Kidney capillary endothelial cell (primary cell): ENCODE data around the gene MLST8.
"Not testable (repeated sequence)": the region's sequence is repeated elsewhere in the genome, so short reads cannot be mapped to it uniquely, and the experiment has no call there.

Source experiments
- DNase-seq: peaks from one replicate; pipeline ENCODE4 v3.0.0-alpha.2; 2018; ENCODE audit warnings: low spot score

MLST8 gene

DNA sequence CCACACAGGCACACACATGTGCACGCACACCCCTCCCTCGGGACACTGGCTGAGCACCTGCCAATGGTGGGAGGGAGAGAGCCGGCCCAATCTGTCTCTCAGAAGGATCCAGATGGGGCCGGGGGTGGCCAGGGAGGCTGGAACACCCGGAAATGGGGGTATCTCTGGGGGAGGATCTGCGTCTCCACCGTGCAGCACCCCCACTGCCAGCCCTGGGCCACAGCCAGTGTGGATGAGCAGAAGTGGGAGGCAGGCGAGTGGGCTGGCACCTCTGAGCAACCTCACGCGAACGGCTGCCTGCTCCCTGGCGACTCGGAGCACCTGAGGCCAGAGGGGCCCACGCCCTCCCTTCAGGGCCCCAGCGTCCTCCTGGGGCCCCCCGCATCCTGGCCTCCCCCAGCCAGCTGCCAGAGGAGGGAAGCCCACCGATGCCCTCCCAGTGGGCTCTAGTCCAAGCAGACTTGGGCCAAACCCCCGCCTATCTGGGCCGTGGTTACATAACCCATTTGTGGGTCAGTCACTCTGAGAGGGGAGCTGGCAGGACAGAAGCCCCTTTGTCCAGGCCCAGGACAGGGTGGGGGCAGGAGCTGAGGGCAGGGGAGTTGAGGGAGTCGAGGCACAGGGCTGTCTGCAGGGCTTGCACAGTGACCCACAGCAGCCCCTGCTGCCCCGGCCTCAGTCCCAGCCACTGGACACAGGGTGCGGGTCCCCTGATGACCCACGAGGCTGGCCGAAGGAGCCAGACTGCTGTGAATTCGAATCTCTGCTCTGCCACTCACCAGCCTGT lies 14.4 kb upstream of the MLST8 start:
- no peak for DNase-seq

DNA sequence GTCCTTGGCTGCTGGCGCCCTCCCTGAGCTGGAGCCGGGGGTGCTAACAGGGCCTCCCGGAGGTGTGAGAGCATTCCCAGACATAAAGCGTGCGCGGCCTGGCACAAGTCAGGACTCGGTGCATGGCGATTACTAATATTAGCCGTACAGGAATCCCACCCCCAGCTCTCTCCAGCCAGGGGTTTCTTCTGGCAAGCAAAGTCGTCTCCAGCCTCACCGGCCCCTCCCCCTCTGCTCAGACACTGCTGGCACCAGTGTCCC lies 13.9 kb upstream of the MLST8 start:
- no peak for DNase-seq

- DNase-seq = no peak
Measured at GRCh38 chr16:2194166-2194834, 11.0 kb upstream of the MLST8 start.

GRCh38 chr16:2194852-2195321 lies 10.4 kb upstream of the MLST8 start:
- DNase-seq = peak; percentile 27

- no peak for DNase-seq
Measured at GRCh38 chr16:2195322-2196161, 9.7 kb upstream of the MLST8 start.

GRCh38 chr16:2196162-2196980 lies 8.9 kb upstream of the MLST8 start, which contains the start of gene CASKIN1:
CASKIN1 (minus strand) TSS chr16:2196605; CDS start chr16:2196432, 173 bp downstream.
- no peak for DNase-seq

DNA sequence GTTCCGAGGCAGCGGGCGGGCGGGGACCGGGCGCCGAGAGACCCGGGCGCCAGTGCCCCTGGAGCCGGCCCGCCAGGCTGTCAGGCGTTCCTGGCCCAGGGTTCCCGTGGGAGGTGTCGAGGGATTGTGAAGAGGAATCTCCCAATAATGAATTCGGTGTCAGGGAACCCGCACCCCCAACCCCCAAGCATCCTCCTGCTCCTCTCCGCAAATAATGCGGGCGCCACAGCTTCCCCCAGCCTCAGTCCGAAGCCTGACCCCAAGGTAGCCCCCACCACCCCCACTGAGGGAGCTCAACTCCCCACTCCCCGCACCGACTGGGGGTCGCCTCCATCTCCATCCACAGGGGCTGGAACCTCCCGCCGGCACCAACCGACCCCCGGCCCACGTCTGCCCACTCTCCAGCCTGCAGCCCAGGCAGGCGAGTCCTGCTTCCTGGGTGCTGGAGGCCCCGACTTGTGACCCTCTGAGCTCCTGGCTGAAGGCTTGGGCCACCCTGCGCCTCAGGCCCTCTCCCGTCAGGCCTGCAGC lies 8.2 kb upstream of the MLST8 start:
- DNase-seq = no peak

DNA sequence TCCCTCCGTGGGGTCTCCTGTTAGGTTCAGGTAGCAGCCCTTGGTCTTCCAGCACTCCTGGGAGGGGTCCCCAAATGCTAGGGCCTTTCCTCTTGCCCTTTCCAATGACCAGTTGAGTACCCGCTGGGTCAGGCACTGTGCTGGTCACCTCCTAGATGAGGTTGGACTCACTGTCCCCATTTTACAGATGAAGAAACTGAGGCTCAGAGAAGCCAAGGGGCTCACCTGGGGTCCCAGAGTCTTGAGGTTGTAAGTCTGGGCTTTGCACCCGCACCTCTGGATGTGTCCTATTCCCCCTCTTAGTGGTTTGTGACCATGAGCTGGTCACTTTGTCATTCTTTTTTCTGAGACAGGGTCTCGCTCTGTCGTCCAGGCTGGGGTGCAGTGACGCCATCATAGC lies 7.5 kb upstream of the MLST8 start:
- no peak for DNase-seq

GRCh38 chr16:2198283-2198682 lies 7.0 kb upstream of the MLST8 start:
- DNase-seq = no peak

DNA sequence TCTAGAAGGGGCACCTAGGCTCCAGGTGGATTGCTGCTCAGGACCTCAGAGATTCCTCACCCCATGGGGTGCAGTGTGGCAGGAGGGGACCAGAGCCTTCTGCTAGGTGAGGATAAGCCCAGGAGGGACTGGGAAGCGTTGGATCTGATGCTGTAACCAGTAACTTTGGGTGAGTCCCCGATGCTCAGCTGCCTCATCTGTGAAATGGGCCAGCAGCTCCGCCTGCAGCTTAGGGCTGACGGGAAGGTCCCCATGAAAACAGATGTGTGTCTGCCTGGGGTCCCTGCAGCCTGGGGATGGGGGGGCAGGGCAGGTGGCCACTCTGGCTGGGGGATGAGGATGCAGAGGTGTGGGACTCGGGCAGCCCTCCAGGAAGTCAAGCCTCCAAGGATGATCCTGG lies 6.2 kb upstream of the MLST8 start:
- no peak for DNase-seq

DNA sequence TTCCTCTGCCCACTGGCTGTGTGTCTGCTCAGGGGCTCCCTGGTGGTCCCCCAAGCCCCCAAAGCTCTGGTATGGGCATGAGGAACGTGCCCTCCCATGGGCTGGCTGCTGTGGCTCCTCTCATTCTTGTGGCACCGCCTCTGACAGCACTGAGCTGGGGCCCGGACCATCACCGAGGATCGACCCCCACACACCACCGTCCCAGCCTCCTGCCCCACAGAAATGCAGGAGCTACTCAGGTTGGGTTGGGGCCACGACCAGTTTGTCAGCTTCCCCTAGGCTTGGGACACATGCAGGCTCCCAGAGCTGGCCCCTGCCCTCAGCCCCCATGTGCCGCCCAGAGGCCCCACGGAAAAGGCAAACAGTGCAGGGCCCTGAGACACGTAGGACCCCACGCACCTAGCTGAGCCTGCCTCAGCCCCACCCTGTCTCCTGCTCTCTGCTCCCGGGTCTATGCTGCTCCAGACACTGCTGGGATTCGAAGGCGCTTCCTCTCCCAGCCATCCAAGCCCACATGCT lies 5.6 kb upstream of the MLST8 start:
- DNase-seq = no peak

- DNase-seq = no peak
Measured at GRCh38 chr16:2200313-2200712, 4.9 kb upstream of the MLST8 start.

- not testable (repeated sequence) for DNase-seq
Measured at GRCh38 chr16:2203119-2203688, 2.0 kb upstream of the MLST8 start.

DNA sequence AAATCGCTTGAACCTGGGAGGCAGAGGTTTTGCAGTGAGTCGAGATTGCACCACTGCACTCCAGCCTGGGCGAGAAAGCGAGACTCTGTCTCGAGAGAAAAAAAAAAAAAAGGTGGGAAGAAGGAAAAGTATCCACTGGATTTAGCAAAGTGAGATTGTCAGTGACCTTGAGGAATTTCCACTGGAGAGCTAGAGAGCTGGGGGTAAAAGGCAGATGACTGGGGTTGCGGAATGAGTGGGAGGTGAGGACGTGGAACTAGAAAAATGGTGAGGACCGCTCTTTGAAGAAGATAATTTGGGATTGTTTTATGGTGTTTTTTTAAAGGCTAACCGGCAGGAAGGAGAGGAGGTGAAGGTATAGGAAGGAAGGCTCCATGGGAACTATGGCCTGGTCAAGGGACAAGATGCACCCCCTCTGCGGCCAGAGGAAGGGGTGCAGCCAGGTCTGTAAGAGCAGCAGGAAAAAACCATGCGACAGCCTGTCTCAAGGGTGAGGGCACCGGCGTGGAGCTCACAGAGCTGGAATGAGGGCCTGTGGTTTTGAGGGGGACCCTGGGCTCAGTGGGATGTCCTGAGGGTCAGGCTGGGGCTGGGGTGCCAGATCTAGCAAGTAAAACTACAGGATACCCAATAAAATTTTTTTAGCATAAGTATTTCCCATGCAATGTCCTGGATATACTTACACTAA lies 694 bp upstream of the MLST8 start:
- DNase-seq = no peak

DNA sequence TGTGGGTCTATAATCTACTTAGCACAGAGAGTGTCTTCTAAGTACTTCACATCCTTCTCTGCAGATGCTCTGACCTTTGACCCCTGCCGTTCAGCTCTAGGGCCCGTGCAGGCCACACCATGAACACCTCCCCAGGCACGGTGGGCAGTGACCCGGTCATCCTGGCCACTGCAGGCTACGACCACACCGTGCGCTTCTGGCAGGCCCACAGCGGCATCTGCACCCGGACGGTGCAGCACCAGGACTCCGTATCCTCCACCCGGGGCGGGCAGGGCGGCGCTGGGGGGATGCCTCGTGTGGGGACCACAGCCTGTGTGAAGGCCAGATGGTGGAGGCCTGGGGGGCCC lies 686 bp downstream of the MLST8 start:
- DNase-seq = no peak

GRCh38 chr16:2206420-2206779 lies 1.1 kb downstream of the MLST8 start:
- DNase-seq = no peak

GRCh38 chr16:2206780-2207433 lies 1.7 kb downstream of the MLST8 start:
- DNase-seq = no peak

- DNase-seq = no peak
Measured at GRCh38 chr16:2207872-2208271, 2.6 kb downstream of the MLST8 start.

GRCh38 chr16:2208308-2208707 lies 3.1 kb downstream of the MLST8 start:
- DNase-seq = no peak

DNA sequence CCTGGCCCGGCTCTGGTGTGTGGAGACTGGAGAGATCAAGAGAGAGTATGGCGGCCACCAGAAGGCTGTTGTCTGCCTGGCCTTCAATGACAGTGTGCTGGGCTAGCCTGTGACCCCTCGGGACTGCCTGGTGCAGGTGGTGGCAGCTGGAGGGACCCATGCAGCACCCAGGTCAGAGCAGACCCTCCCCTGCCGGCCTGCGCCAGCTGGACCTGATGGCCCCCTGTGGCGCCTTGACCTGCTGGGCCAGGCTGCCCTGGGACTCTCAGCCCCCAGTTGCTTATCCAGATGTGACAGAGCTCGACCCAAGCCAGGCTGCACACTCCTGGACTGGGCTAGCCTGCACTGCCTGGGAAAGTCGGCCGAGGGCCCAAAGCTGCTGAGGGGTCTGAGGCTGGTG lies 3.5 kb downstream of the MLST8 start:
- DNase-seq = no peak
